Body of pancreas (tissue), 4 donors: ENCODE measurements around the gene SRSF4. TPM values are rescaled to one million over a fixed set of nuclear protein-coding genes. Genes with fewer than 3 reads are reported as not detected.

Experiments
- ATAC-seq: fragments of 150-250 bp; one replicate; pipeline ENCODE4 v1.9.1; 2016
- DNase-seq, 4 donors: peaks; one replicate each; pipeline ENCODE4 v3.0.0-alpha.2; 2019
- H3K27ac ChIP-seq, 4 donors: fragments of 200-600 bp; sonication (generic); 1 replicate in 3 of 4; 2 replicates in 1 of 4; pipeline versions ENCODE4 v1.5.1 to v1.6.1; 2016 to 2019; ENCODE audit warnings: mild to moderate bottlenecking in 1 of 4, mixed read lengths in 1 of 4, moderate library complexity in 1 of 4
- H3K27me3 ChIP-seq, 2 donors: fragments of 200-600 bp; sonication (generic); one replicate each; pipeline ENCODE4 v1.6.0; 2016; ENCODE audit warnings: mild to moderate bottlenecking in 1 of 2
- H3K36me3 ChIP-seq, 2 donors: fragments of 200-600 bp; sonication (generic); replicated peaks in 1 of 2; 2 replicates each; pipeline ENCODE4 v1.5.1; 2016; ENCODE audit warnings: low read depth in 2 of 2; ENCODE audit not compliant: insufficient read depth in 1 of 2
- H3K4me1 ChIP-seq: fragments of 200-600 bp; sonication (generic); one replicate; pipeline ENCODE4 v1.6.0; 2016
- H3K4me3 ChIP-seq, 2 donors: fragments of 200-600 bp; sonication (generic); 1 replicate in 1 of 2; 2 replicates in 1 of 2; pipeline ENCODE4 v1.5.1; 2016 to 2019
- H3K9me3 ChIP-seq, 3 donors: fragments of 200-600 bp; sonication (generic); 1 replicate in 2 of 3; 2 replicates in 1 of 3; pipeline ENCODE4 v1.5.1; 2016
- CTCF ChIP-seq, 7 experiments: fragments of 450-650 bp in 4 of 7; fragments of 200-600 bp in 3 of 7; sonication (generic) in 3 of 7; IDR thresholded peaks; one replicate each; pipeline ENCODE4 v1.5.1; 2016 to 2019; ENCODE audit warnings: antibody characterized with exemption in 7 of 7
- POLR2A ChIP-seq, 3 donors: fragments of 450-650 bp; IDR thresholded peaks; one replicate each; pipeline ENCODE4 v1.6.1; 2016; ENCODE audit warnings: antibody characterized with exemption in 3 of 3, mild to moderate bottlenecking in 2 of 3
- WGBS, 2 donors: methylation state at CpG; one replicate each; pipeline ENCODE4 v1.1.5; 2017; 5-methylcytosine and 5-hydroxymethylcytosine counted together
- intact Hi-C: fragments of 100-400 bp; cut with DNase I; formaldehyde crosslinking; loops from one replicate; pipeline ENCODE4 v1.15.1; 2023
- total RNA-seq, 2 donors: library from RNA; depleted of rRNA; stranded (reverse); fragments of >200 nt; gene quantifications; one replicate each; pipeline ENCODE4 v1.1.0, GENCODE V29; 2016

The SRSF4 gene
- total RNA-seq, 2 donors from 2014 or later: 50.3 to 58.3 TPM

GRCh38 chr1:29221296-29221695 is 39.6 kb upstream of the SRSF4 start:
- Histone ChIP-seq H3K27ac (no peak overlapping the region), H3K36me3 (no peaks in the 10 kb centered on the region), H3K9me3 (no peaks in the 10 kb centered on the region), H3K4me3 (no peak overlapping the region), H3K4me1 (no peaks in the 10 kb centered on the region), H3K27me3 (no peaks in the 10 kb centered on the region)
- intact Hi-C loops: no loop called here
- ATAC-seq (no peak), DNase-seq (no peak)
- TF ChIP-seq POLR2A (IDR thresholded peaks at IDR 0.05): no peak
- TF ChIP-seq CTCF (IDR thresholded peaks at IDR 0.05): no peak
- 94 to 99% methylated on average over 3 of the region's 3 CpGs for WGBS, 2 donors

GRCh38 chr1:29218223-29218622 is 36.5 kb upstream of the SRSF4 start:
- DNase-seq: no peak
- H3K27me3 ChIP-seq: no peaks in the 10 kb centered on the region
- ATAC-seq: no peak
- H3K4me1 ChIP-seq: no peaks in the 10 kb centered on the region
- H3K36me3 ChIP-seq: peaks cover 0 to 7% of the 10 kb centered on the region in 2 donors
- WGBS, 2 donors: 65 to 85% methylated on average over 2 of the region's 2 CpGs
- no peak overlapping the region for H3K4me3 ChIP-seq
- no peak overlapping the region for H3K27ac ChIP-seq
- intact Hi-C loops: no loop called here
- no peak for TF ChIP-seq POLR2A (IDR thresholded peaks at IDR 0.05)
- TF ChIP-seq CTCF (IDR thresholded peaks at IDR 0.05): no peak
- no peaks in the 10 kb centered on the region for H3K9me3 ChIP-seq

GRCh38 chr1:29217633-29218032 is 35.9 kb upstream of the SRSF4 start:
- intact Hi-C loops: no loop called here
- Histone ChIP-seq H3K4me3 (no peak overlapping the region), H3K27ac (no peak overlapping the region), H3K36me3 (peaks cover 0 to 7% of the 10 kb centered on the region in 2 donors), H3K27me3 (no peaks in the 10 kb centered on the region), H3K4me1 (no peaks in the 10 kb centered on the region), H3K9me3 (no peaks in the 10 kb centered on the region)
- WGBS, 2 donors: 93 to 95% methylated on average over 2 of the region's 2 CpGs
- ATAC-seq: no peak
- DNase-seq: no peak
- TF ChIP-seq CTCF (IDR thresholded peaks at IDR 0.05) (no peak), POLR2A (IDR thresholded peaks at IDR 0.05) (no peak)

GRCh38 chr1:29213055-29213454 is 31.4 kb upstream of the SRSF4 start:
- DNase-seq: no peak
- peaks cover 0 to 9% of the 10 kb centered on the region in 2 donors for H3K36me3 ChIP-seq
- 90 to 91% methylated on average over 5 of the region's 5 CpGs for WGBS, 2 donors
- intact Hi-C loops: no loop called here
- no peak for ATAC-seq
- H3K27me3 ChIP-seq: no peaks in the 10 kb centered on the region
- H3K4me3 ChIP-seq: no peak overlapping the region
- no peaks in the 10 kb centered on the region for H3K4me1 ChIP-seq
- H3K9me3 ChIP-seq: no peaks in the 10 kb centered on the region
- TF ChIP-seq CTCF (IDR thresholded peaks at IDR 0.05) (no peak), POLR2A (IDR thresholded peaks at IDR 0.05) (no peak)
- H3K27ac ChIP-seq: no peak overlapping the region
